ENCODE results near the gene VTI1A. TPM values are rescaled to one million over a fixed set of nuclear protein-coding genes. Genes with fewer than 3 reads are reported as not detected.

The VTI1A gene
- total RNA-seq, 1 experiment from 2014 or later: 18.1 TPM

DNA sequence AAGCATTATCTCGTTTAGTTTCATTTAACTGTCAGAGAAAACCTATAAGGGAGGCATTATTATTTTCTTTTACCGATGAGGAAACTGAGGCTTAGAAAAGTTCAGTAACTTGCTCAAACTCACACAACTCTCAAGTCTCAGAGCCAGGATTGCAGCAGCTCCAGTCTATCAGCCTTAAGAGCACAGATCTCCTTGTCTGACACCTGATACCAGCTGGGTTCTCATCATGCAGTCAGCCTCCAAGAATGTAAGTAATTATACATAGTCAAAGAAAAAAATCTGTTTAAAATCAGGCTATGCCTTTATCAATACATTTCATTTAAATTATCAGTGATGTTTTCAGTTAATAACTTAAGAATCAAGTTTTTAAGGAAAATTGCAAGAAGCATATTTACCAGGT lies 266.4 kb downstream of the VTI1A start:
- DNase-seq: no peak
- POLR2A ChIA-PET (ENCODE audit: unreplicated experiment): no interaction called here

DNA sequence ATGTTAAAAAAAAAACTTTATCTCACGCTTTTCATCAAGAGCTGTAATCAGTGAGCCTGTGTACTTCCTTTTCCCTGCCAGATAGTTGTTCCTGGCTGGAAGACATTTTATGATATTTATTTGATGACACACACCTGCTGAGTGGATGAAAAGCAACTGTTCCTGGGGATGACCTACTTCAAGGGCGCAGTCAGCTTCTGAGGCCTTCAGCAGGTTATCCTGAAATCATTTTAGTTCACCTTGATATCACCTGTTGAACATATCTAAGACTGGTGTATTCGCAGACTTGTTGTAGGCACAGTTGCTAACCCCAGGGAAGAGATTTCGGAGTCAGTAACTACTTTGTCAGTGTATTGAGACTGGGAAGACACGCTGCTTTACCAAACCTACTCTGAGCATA lies 268.6 kb downstream of the VTI1A start:
- Histone ChIP-seq H3K27ac (no peak overlapping the region), H3K79me2 (ENCODE audit: low read depth) (no peaks in the 10 kb centered on the region), H3K9me3 (ENCODE audit: insufficient read depth, low read depth) (no peaks in the 10 kb centered on the region), H2AFZ (no peak overlapping the region), H3K4me2 (no peak overlapping the region), H3K27me3 (ENCODE audit: insufficient read depth, low read depth) (no peaks in the 10 kb centered on the region), H3K4me3 (no peak overlapping the region), H3F3A (ENCODE audit: insufficient read depth, low read depth) (no peaks in the 10 kb centered on the region; the same call in 1 of the 2 replicates), H3K4me1 (replicated peaks; ENCODE audit: insufficient read depth) (no peaks in the 10 kb centered on the region), H3K9me2 (ENCODE audit: insufficient read depth) (no peaks in the 10 kb centered on the region), H4K20me1 (ENCODE audit: insufficient read depth) (no peaks in the 10 kb centered on the region), H3K36me3 (ENCODE audit: low read depth) (no peaks in the 10 kb centered on the region)
- BruUV-seq (replicated peaks): no TSS peak
- no peak for DNase-seq
- POLR2A ChIA-PET (ENCODE audit: unreplicated experiment): no interaction called here
- CTCF ChIA-PET: no interaction called here
- intact Hi-C loops (cut with micrococcal nuclease; ENCODE audit: unreplicated experiment): no loop called here
- TF ChIP-seq, protein P1, sequence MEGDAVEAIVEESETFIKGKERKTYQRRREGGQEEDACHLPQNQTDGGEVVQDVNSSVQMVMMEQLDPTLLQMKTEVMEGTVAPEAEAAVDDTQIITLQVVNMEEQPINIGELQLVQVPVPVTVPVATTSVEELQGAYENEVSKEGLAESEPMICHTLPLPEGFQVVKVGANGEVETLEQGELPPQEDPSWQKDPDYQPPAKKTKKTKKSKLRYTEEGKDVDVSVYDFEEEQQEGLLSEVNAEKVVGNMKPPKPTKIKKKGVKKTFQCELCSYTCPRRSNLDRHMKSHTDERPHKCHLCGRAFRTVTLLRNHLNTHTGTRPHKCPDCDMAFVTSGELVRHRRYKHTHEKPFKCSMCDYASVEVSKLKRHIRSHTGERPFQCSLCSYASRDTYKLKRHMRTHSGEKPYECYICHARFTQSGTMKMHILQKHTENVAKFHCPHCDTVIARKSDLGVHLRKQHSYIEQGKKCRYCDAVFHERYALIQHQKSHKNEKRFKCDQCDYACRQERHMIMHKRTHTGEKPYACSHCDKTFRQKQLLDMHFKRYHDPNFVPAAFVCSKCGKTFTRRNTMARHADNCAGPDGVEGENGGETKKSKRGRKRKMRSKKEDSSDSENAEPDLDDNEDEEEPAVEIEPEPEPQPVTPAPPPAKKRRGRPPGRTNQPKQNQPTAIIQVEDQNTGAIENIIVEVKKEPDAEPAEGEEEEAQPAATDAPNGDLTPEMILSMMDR (conservative IDR thresholded peaks at IDR 0.05): no peak
- no peak for TF ChIP-seq EZH2 (IDR thresholded peaks at IDR 0.05; ENCODE audit: low read depth)

More for the DNA sequence above, 266.4 kb downstream of the VTI1A start:
- intact Hi-C loops (cut with micrococcal nuclease; ENCODE audit: unreplicated experiment): no loop called here
- Histone ChIP-seq H3K9me2 (ENCODE audit: insufficient read depth) (no peaks in the 10 kb centered on the region), H3K4me1 (replicated peaks; ENCODE audit: insufficient read depth) (no peaks in the 10 kb centered on the region), H3K79me2 (ENCODE audit: low read depth) (no peaks in the 10 kb centered on the region), H3K4me3 (no peak overlapping the region), H3F3A (ENCODE audit: insufficient read depth, low read depth) (no peaks in the 10 kb centered on the region), H3K36me3 (ENCODE audit: low read depth) (no peaks in the 10 kb centered on the region), H3K27ac (no peak overlapping the region), H3K27me3 (ENCODE audit: insufficient read depth, low read depth) (no peaks in the 10 kb centered on the region), H3K9me3 (ENCODE audit: insufficient read depth, low read depth) (no peaks in the 10 kb centered on the region), H2AFZ (no peak overlapping the region), H4K20me1 (ENCODE audit: insufficient read depth) (no peaks in the 10 kb centered on the region), H3K4me2 (no peak overlapping the region)
- CTCF ChIA-PET: no interaction called here
- BruUV-seq (replicated peaks): no TSS peak
- no peak for TF ChIP-seq EZH2 (IDR thresholded peaks at IDR 0.05; ENCODE audit: low read depth)
- TF ChIP-seq, protein P1 (conservative IDR thresholded peaks at IDR 0.05): no peak

DNA sequence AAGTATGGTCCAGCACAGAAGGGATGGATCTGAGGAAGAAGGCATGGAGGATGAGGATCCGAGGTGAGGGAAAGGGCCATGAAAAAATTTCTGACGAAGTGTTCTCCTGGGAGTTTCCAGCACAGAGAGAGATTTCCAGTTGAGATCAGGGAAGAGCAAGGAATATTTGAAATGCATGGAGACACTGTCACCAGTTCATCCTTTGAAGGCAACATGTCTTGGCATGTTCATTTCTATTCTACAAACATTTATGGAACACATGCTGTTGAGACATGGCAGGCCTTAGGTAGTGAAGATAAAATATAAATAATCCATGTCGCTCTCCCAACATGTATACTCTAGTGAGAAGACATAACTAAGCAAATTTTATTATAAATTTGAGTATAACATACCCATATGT lies 269.1 kb downstream of the VTI1A start:
- H3K27ac ChIP-seq: no peak overlapping the region
- CTCF ChIA-PET: no interaction called here
- intact Hi-C loops (cut with micrococcal nuclease; ENCODE audit: unreplicated experiment): no loop called here

More for the DNA sequence above, 269.1 kb downstream of the VTI1A start:
- Histone ChIP-seq H3F3A (ENCODE audit: insufficient read depth, low read depth) (no peaks in the 10 kb centered on the region; the same call in 1 of the 2 replicates), H3K9me3 (ENCODE audit: insufficient read depth, low read depth) (no peaks in the 10 kb centered on the region), H4K20me1 (ENCODE audit: insufficient read depth) (no peaks in the 10 kb centered on the region), H2AFZ (no peak overlapping the region), H3K27me3 (ENCODE audit: insufficient read depth, low read depth) (no peaks in the 10 kb centered on the region), H3K4me3 (no peak overlapping the region), H3K4me2 (no peak overlapping the region), H3K4me1 (replicated peaks; ENCODE audit: insufficient read depth) (no peaks in the 10 kb centered on the region), H3K36me3 (ENCODE audit: low read depth) (no peaks in the 10 kb centered on the region), H3K79me2 (ENCODE audit: low read depth) (no peaks in the 10 kb centered on the region), H3K9me2 (ENCODE audit: insufficient read depth) (no peaks in the 10 kb centered on the region)
- POLR2A ChIA-PET (ENCODE audit: unreplicated experiment): no interaction called here
- DNase-seq: no peak
- TF ChIP-seq EZH2 (IDR thresholded peaks at IDR 0.05; ENCODE audit: low read depth): no peak
- TF ChIP-seq, protein P1 (conservative IDR thresholded peaks at IDR 0.05): no peak
- no TSS peak for BruUV-seq (replicated peaks)
